Measurements from ENCODE around the gene CREB3L1.

The CREB3L1 gene

DNA sequence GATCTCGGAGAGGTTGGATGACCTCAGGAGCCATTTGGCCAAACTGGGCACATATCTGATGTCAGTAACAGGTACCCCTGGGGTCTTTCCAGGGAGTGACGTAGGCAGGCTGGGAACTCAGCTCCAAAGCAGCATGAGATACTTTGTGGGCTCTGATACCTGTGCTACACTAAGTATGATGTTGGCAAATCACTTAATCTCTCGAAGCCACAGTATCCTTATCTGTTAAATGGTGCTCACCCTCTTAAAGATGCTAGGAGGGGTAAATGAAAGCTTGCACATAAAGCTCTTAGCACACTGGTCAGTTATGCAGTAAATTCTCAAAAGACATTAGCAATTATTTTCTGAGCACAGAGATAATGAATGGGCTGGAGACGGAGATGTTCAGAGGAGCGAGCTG is 52.7 kb downstream of the CREB3L1 start:
- no peak overlapping the region for H3K9ac ChIP-seq (ENCODE audit: low read length)
- no peak overlapping the region for H2BK5ac ChIP-seq (ENCODE audit: low read depth, low read length, poor library complexity)
- H2AK5ac ChIP-seq (ENCODE audit: low read length): no peak overlapping the region
- H3K79me1 ChIP-seq (ENCODE audit: low read length): peaks cover 2% of the 10 kb centered on the region
- H4K8ac ChIP-seq (ENCODE audit: low read depth, low read length): no peak overlapping the region
- peaks cover 5% of the 10 kb centered on the region for H3K9me3 ChIP-seq (ENCODE audit: insufficient read depth, low read depth, low read length)
- H3K4ac ChIP-seq (ENCODE audit: low read depth, low read length): no peak overlapping the region
- no peak overlapping the region for H3K4me3 ChIP-seq (ENCODE audit: low read depth, low read length)
- H3K79me2 ChIP-seq (ENCODE audit: control insufficient read depth, insufficient read depth, low read length, poor library complexity): no peaks in the 10 kb centered on the region
- H2BK120ac ChIP-seq (ENCODE audit: insufficient read depth, low read length, poor library complexity): no peak overlapping the region
- H4K12ac ChIP-seq (ENCODE audit: low read depth, low read length): no peak overlapping the region
- no peak overlapping the region for H3K18ac ChIP-seq (ENCODE audit: low read length)
- H3K36me3 ChIP-seq (ENCODE audit: control insufficient read depth in 1 of 2, insufficient read depth in 2 of 2, low read length in 2 of 2): no peaks in the 10 kb centered on the region
- H2AFZ ChIP-seq (ENCODE audit: insufficient read depth, low read length, poor library complexity): no peak overlapping the region
- no peak overlapping the region for H3K27ac ChIP-seq (ENCODE audit: low read depth, low read length)
- H3K27me3 ChIP-seq (ENCODE audit: insufficient read depth, low read length): peaks cover 29% of the 10 kb centered on the region
- H3K23ac ChIP-seq (ENCODE audit: low read length): no peak overlapping the region
- DNase-seq: no peak
- H4K91ac ChIP-seq (ENCODE audit: low read depth, low read length): no peak overlapping the region
- H2BK12ac ChIP-seq (ENCODE audit: low read length): no peak overlapping the region
- H3K4me2 ChIP-seq (ENCODE audit: low read length): no peak overlapping the region
- no peak overlapping the region for H3K14ac ChIP-seq (ENCODE audit: low read length)
- no CpG with 5 or more reads among the region's 5 CpGs for WGBS (ENCODE audit: extremely low coverage, insufficient coverage, insufficient read length)
- peaks cover 7 to 15% of the 10 kb centered on the region in 2 experiments for H3K4me1 ChIP-seq (ENCODE audit: control insufficient read depth in 1 of 2, insufficient read depth in 2 of 2, low read length in 2 of 2)

DNA sequence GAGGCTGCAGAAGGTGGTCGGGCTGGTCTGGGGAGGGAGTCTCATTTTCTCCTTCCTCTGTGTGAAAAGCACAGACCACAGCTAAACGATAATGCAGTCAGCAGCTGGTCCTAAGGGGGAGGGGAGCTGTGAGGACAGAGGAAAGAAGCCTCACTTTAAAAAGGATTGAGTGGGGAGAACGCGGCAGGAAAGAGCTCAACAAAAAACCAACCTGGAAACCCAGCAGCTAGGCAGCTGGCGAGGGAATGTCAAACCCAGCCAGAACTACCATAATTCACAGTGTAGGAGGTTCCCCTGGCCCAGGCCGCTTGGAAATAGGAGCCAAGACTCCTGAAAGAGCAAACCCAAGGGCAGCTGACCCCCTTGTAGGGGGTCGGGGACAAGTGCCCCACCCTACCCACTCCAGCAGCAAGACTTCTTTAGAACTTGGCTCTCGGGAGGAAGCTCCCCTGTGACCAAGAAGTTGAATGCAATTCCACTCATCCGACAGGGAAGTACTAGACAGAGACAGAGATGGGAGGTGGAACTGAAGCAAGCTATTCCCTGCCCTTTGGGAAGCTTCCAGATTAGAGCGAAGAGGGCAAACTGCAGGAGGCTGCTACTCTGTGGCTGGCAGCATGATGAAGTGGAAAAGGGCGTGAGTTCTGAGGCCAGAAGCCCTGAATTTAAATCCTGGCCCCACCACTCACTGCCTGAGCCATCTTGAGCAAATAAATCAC is 53.3 kb downstream of the CREB3L1 start:
- H2BK5ac ChIP-seq (ENCODE audit: low read depth, low read length, poor library complexity): no peak overlapping the region
- H4K12ac ChIP-seq (ENCODE audit: low read depth, low read length): no peak overlapping the region
- no peak overlapping the region for H3K18ac ChIP-seq (ENCODE audit: low read length)
- H2BK120ac ChIP-seq (ENCODE audit: insufficient read depth, low read length, poor library complexity): no peak overlapping the region
- no peak overlapping the region for H3K4ac ChIP-seq (ENCODE audit: low read depth, low read length)
- no peak overlapping the region for H4K8ac ChIP-seq (ENCODE audit: low read depth, low read length)
- H3K27ac ChIP-seq (ENCODE audit: low read depth, low read length): no peak overlapping the region
- peaks cover 5% of the 10 kb centered on the region for H3K9me3 ChIP-seq (ENCODE audit: insufficient read depth, low read depth, low read length)
- peak overlapping the region; percentile 17 for H4K91ac ChIP-seq (ENCODE audit: low read depth, low read length)
- peaks cover 29% of the 10 kb centered on the region for H3K27me3 ChIP-seq (ENCODE audit: insufficient read depth, low read length)
- H3K4me3 ChIP-seq (ENCODE audit: low read depth, low read length): no peak overlapping the region
- WGBS (ENCODE audit: extremely low coverage, insufficient coverage, insufficient read length): no CpG with 5 or more reads among the region's 11 CpGs
- no peak overlapping the region for H3K9ac ChIP-seq (ENCODE audit: low read length)
- no peak overlapping the region for H2AFZ ChIP-seq (ENCODE audit: insufficient read depth, low read length, poor library complexity)
- no peak overlapping the region for H3K14ac ChIP-seq (ENCODE audit: low read length)
- DNase-seq: no peak
- H3K79me1 ChIP-seq (ENCODE audit: low read length): peaks cover 5% of the 10 kb centered on the region
- H3K4me1 ChIP-seq (ENCODE audit: control insufficient read depth in 1 of 2, insufficient read depth in 2 of 2, low read length in 2 of 2): peaks cover 7 to 15% of the 10 kb centered on the region in 2 experiments
- H2AK5ac ChIP-seq (ENCODE audit: low read length): no peak overlapping the region
- H3K36me3 ChIP-seq (ENCODE audit: control insufficient read depth in 1 of 2, insufficient read depth in 2 of 2, low read length in 2 of 2): no peaks in the 10 kb centered on the region
- H2BK12ac ChIP-seq (ENCODE audit: low read length): peak overlapping the region; percentile 3
- no peak overlapping the region for H3K23ac ChIP-seq (ENCODE audit: low read length)
- no peaks in the 10 kb centered on the region for H3K79me2 ChIP-seq (ENCODE audit: control insufficient read depth, insufficient read depth, low read length, poor library complexity)
- H3K4me2 ChIP-seq (ENCODE audit: low read length): peak overlapping the region; percentile 9

DNA sequence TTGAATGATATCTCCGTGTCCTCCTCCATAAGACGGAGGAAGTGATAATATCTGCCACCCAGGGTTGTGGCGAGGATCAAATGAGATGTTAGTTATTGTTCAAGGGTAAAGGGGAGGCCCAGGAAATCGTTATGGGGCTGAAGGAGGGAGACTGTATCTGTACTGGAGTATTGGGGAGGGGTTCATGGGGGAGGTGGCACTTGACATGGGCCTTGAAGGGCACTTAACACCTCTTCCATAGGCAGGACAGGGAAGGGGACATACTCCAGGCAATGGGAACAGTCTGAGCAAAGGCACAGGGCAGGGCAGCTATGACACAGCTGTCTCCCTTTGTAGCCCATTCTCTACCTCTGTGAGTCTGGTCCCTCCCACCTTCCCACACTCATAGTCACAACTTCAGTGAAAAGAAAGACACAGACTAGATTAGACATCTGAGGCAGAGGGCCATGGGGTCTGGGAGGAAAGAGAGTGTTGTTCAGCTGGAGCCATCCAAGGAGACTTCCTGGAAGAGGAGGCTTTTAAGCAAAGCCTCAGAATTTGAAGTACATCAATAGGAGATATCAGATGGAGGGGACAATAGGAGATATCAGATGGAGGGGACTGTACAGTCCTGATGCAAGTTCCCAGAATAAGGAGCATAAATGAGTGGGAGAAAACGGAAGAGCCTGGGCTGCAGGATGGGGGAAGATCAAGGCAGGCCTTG is 54.0 kb downstream of the CREB3L1 start:
- Histone ChIP-seq H3K4me1 (ENCODE audit: control insufficient read depth in 1 of 2, insufficient read depth in 2 of 2, low read length in 2 of 2) (peaks cover 11 to 20% of the 10 kb centered on the region in 2 experiments), H3K27me3 (ENCODE audit: insufficient read depth, low read length) (peaks cover 29% of the 10 kb centered on the region), H3K4me2 (ENCODE audit: low read length) (no peak overlapping the region), H2BK5ac (ENCODE audit: low read depth, low read length, poor library complexity) (no peak overlapping the region), H3K79me2 (ENCODE audit: control insufficient read depth, insufficient read depth, low read length, poor library complexity) (no peaks in the 10 kb centered on the region), H3K4me3 (ENCODE audit: low read depth, low read length) (no peak overlapping the region), H3K14ac (ENCODE audit: low read length) (no peak overlapping the region), H2AK5ac (ENCODE audit: low read length) (no peak overlapping the region), H3K27ac (ENCODE audit: low read depth, low read length) (no peak overlapping the region), H4K8ac (ENCODE audit: low read depth, low read length) (no peak overlapping the region), H2AFZ (ENCODE audit: insufficient read depth, low read length, poor library complexity) (no peak overlapping the region), H3K23ac (ENCODE audit: low read length) (no peak overlapping the region), H3K9ac (ENCODE audit: low read length) (no peak overlapping the region), H3K18ac (ENCODE audit: low read length) (no peak overlapping the region), H3K36me3 (ENCODE audit: control insufficient read depth in 1 of 2, insufficient read depth in 2 of 2, low read length in 2 of 2) (no peaks in the 10 kb centered on the region), H3K4ac (ENCODE audit: low read depth, low read length) (no peak overlapping the region), H4K12ac (ENCODE audit: low read depth, low read length) (no peak overlapping the region), H2BK120ac (ENCODE audit: insufficient read depth, low read length, poor library complexity) (no peak overlapping the region), H3K79me1 (ENCODE audit: low read length) (peaks cover 9% of the 10 kb centered on the region), H4K91ac (ENCODE audit: low read depth, low read length) (no peak overlapping the region), H2BK12ac (ENCODE audit: low read length) (no peak overlapping the region), H3K9me3 (ENCODE audit: insufficient read depth, low read depth, low read length) (peaks cover 5% of the 10 kb centered on the region)
- no CpG with 5 or more reads among the region's 5 CpGs for WGBS (ENCODE audit: extremely low coverage, insufficient coverage, insufficient read length)
- DNase-seq: no peak

DNA sequence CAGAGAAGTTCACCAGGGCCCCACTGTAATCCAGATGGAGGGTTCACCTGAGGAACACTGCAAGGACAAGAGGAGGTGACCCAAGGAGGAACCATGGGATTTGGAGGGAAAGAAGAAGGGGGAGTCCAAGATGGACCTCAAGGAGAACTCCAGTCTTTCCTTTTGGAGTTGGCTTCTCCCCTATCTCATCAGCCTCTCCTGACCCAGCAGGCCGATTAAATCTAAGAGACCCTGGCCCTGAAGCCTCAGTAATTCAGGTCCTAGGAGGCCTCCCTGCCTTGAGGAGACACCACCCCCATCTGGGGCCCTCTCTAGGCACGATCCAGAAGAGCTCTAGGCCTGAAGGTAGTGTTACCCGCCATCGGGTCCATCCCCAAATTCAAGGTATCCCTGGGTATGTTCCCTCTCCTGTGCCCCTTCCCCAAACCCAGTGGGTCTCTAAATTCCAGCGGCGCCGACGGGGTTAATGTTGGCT is 54.7 kb downstream of the CREB3L1 start:
- DNase-seq: no peak
- Histone ChIP-seq H4K91ac (ENCODE audit: low read depth, low read length) (no peak overlapping the region), H3K79me2 (ENCODE audit: control insufficient read depth, insufficient read depth, low read length, poor library complexity) (no peaks in the 10 kb centered on the region), H3K9me3 (ENCODE audit: insufficient read depth, low read depth, low read length) (peaks cover 5% of the 10 kb centered on the region), H3K27ac (ENCODE audit: low read depth, low read length) (no peak overlapping the region), H3K14ac (ENCODE audit: low read length) (no peak overlapping the region), H3K18ac (ENCODE audit: low read length) (no peak overlapping the region), H2BK120ac (ENCODE audit: insufficient read depth, low read length, poor library complexity) (no peak overlapping the region), H3K4me3 (ENCODE audit: low read depth, low read length) (no peak overlapping the region), H2AFZ (ENCODE audit: insufficient read depth, low read length, poor library complexity) (no peak overlapping the region), H3K27me3 (ENCODE audit: insufficient read depth, low read length) (peaks cover 29% of the 10 kb centered on the region), H2BK12ac (ENCODE audit: low read length) (no peak overlapping the region), H3K36me3 (ENCODE audit: control insufficient read depth in 1 of 2, insufficient read depth in 2 of 2, low read length in 2 of 2) (no peaks in the 10 kb centered on the region), H2BK5ac (ENCODE audit: low read depth, low read length, poor library complexity) (no peak overlapping the region), H4K8ac (ENCODE audit: low read depth, low read length) (no peak overlapping the region), H3K4ac (ENCODE audit: low read depth, low read length) (no peak overlapping the region), H3K23ac (ENCODE audit: low read length) (no peak overlapping the region), H3K79me1 (ENCODE audit: low read length) (peaks cover 9% of the 10 kb centered on the region), H3K9ac (ENCODE audit: low read length) (no peak overlapping the region), H4K12ac (ENCODE audit: low read depth, low read length) (no peak overlapping the region), H2AK5ac (ENCODE audit: low read length) (no peak overlapping the region), H3K4me1 (ENCODE audit: control insufficient read depth in 1 of 2, insufficient read depth in 2 of 2, low read length in 2 of 2) (peaks cover 12 to 20% of the 10 kb centered on the region in 2 experiments), H3K4me2 (ENCODE audit: low read length) (peak overlapping the region; percentile 65)
- WGBS (ENCODE audit: extremely low coverage, insufficient coverage, insufficient read length): no CpG with 5 or more reads among the region's 8 CpGs

All from trophoblast cell (in vitro differentiated cells and primary cell).